H9 (cell line): ENCODE measurements around the gene DNAI2. TPM values are rescaled to one million over a fixed set of nuclear protein-coding genes. Genes with fewer than 3 reads are reported as not detected.

Experiments
- DNase-seq: peaks from one replicate; pipeline ENCODE4 v3.0.0-alpha.2; 2017
- H2AFZ ChIP-seq: one replicate; pipeline ENCODE4 v1.6.1; 2013; ENCODE audit warnings: mild to moderate bottlenecking, low read length, control low read depth, moderate library complexity
- H2AK5ac ChIP-seq: 2 replicates; pipeline ENCODE4 v1.6.1; 2013; ENCODE audit warnings: low read length, control low read depth, mixed read lengths; ENCODE audit not compliant: insufficient read length
- H2BK120ac ChIP-seq: one replicate; pipeline ENCODE4 v1.6.1; 2013; ENCODE audit warnings: low read depth, mild to moderate bottlenecking, low read length, control low read depth, inconsistent platforms; ENCODE audit not compliant: poor library complexity, severe bottlenecking
- H2BK12ac ChIP-seq: 2 replicates; pipeline ENCODE4 v1.6.1; 2013; ENCODE audit warnings: low read length, control low read depth, mixed read lengths, low read depth; ENCODE audit not compliant: insufficient read length
- H2BK15ac ChIP-seq: 2 replicates; pipeline ENCODE4 v1.6.1; 2013; ENCODE audit warnings: low read depth, low read length, control low read depth
- H2BK20ac ChIP-seq: one replicate; pipeline ENCODE4 v1.6.1; 2013; ENCODE audit warnings: low read depth, mild to moderate bottlenecking, low read length, control low read depth, inconsistent platforms; ENCODE audit not compliant: poor library complexity, severe bottlenecking
- H2BK5ac ChIP-seq: 2 replicates; pipeline ENCODE4 v1.6.1; 2013; ENCODE audit warnings: low read length, control low read depth, mixed read lengths; ENCODE audit not compliant: insufficient read length
- H3K14ac ChIP-seq: 2 replicates; pipeline ENCODE4 v1.6.1; 2013; ENCODE audit warnings: low read length, control low read depth; ENCODE audit not compliant: insufficient read depth
- H3K18ac ChIP-seq: 2 replicates; pipeline ENCODE4 v1.6.1; 2013; ENCODE audit warnings: low read depth, mild to moderate bottlenecking, mixed read lengths, low read length, control low read depth; ENCODE audit not compliant: insufficient read length
- H3K23ac ChIP-seq: 2 replicates; pipeline ENCODE4 v1.6.1; 2013; ENCODE audit warnings: low read length, control low read depth, mixed read lengths, low read depth; ENCODE audit not compliant: insufficient read length
- H3K23me2 ChIP-seq: 2 replicates; pipeline ENCODE4 v1.6.1; 2013; ENCODE audit warnings: low read depth, mild to moderate bottlenecking, mixed read lengths, low read length, control low read depth; ENCODE audit not compliant: insufficient read length, poor library complexity, severe bottlenecking
- H3K27ac ChIP-seq: 2 replicates; pipeline ENCODE4 v1.5.1; 2013; ENCODE audit warnings: low read length, control low read depth, mixed read lengths, low read depth; ENCODE audit not compliant: insufficient read length
- H3K27me3 ChIP-seq: 2 replicates; pipeline ENCODE4 v1.6.1; 2013; ENCODE audit warnings: low read length, control low read depth, inconsistent platforms; ENCODE audit not compliant: insufficient read depth
- H3K4ac ChIP-seq: 2 replicates; pipeline ENCODE4 v1.6.1; 2013; ENCODE audit warnings: low read depth, mild to moderate bottlenecking, control low read depth, inconsistent platforms, low read length, moderate library complexity
- H3K4me1 ChIP-seq: 2 replicates; pipeline ENCODE4 v1.6.1; 2013; ENCODE audit warnings: low read length, control low read depth, inconsistent platforms; ENCODE audit not compliant: insufficient read depth
- H3K4me2 ChIP-seq: 2 replicates; pipeline ENCODE4 v1.6.1; 2013; ENCODE audit warnings: low read length, control low read depth, mixed read lengths; ENCODE audit not compliant: insufficient read length, insufficient read depth
- H3K56ac ChIP-seq: 2 replicates; pipeline ENCODE4 v1.6.1; 2013; ENCODE audit warnings: low read depth, mild to moderate bottlenecking, mixed read lengths, low read length, control low read depth; ENCODE audit not compliant: insufficient read length
- H3K79me1 ChIP-seq: 2 replicates; pipeline ENCODE4 v1.6.1; 2013; ENCODE audit warnings: low read depth, mild to moderate bottlenecking, moderate library complexity, low read length, control low read depth, inconsistent platforms; ENCODE audit not compliant: insufficient read depth, poor library complexity, severe bottlenecking
- H3K79me2 ChIP-seq: 2 replicates; pipeline ENCODE4 v1.6.1; 2013; ENCODE audit warnings: low read length, control low read depth, inconsistent platforms; ENCODE audit not compliant: insufficient read depth
- H3K9ac ChIP-seq: 2 replicates; pipeline ENCODE4 v1.6.1; 2013; ENCODE audit warnings: low read length, control low read depth, mixed read lengths; ENCODE audit not compliant: insufficient read length; ENCODE audit errors: extremely low read depth
- H3K9me3 ChIP-seq: one replicate; pipeline ENCODE4 v1.6.1; 2013; ENCODE audit warnings: low read depth, low read length, inconsistent platforms; ENCODE audit not compliant: control insufficient read depth
- H3T11ph ChIP-seq: one replicate; pipeline ENCODE4 v1.6.1; 2013; ENCODE audit warnings: mild to moderate bottlenecking, low read length, control low read depth, inconsistent platforms
- H4K20me1 ChIP-seq: one replicate; pipeline ENCODE4 v1.6.1; 2013; ENCODE audit not compliant: control insufficient read depth, insufficient read length, insufficient read depth
- H4K5ac ChIP-seq: 2 replicates; pipeline ENCODE4 v1.6.1; 2013; ENCODE audit warnings: low read depth, mild to moderate bottlenecking, mixed read lengths, low read length, control low read depth; ENCODE audit not compliant: insufficient read length
- H4K8ac ChIP-seq: replicated peaks from 2 replicates; pipeline ENCODE4 v1.6.1; 2013; ENCODE audit warnings: low read length, control low read depth, mixed read lengths, low read depth; ENCODE audit not compliant: insufficient read length
- H4K91ac ChIP-seq: 2 replicates; pipeline ENCODE4 v1.6.1; 2013; ENCODE audit warnings: low read depth, mild to moderate bottlenecking, moderate library complexity, mixed read lengths, low read length, control low read depth; ENCODE audit not compliant: insufficient read length
- H3K27ac Mint-ChIP-seq, 3 experiments: 2 replicates in 2 of 3; 3 replicates in 1 of 3; pipeline ENCODE4 v1.8.0; 2020 to 2021; ENCODE audit warnings: mixed read lengths in 3 of 3, mild to moderate bottlenecking in 1 of 3, moderate library complexity in 1 of 3
- H3K27me3 Mint-ChIP-seq: 2 replicates; pipeline ENCODE4 v1.8.0; 2021; ENCODE audit warnings: low read depth, mild to moderate bottlenecking, moderate library complexity, mixed read lengths
- H3K36me3 Mint-ChIP-seq, 3 experiments: 2 replicates in 2 of 3; 3 replicates in 1 of 3; pipeline ENCODE4 v1.8.0; 2020 to 2021; ENCODE audit warnings: low read depth in 3 of 3, mixed read lengths in 3 of 3; ENCODE audit not compliant: insufficient read depth in 1 of 3
- H3K4me1 Mint-ChIP-seq, 2 experiments: 2 replicates each; pipeline ENCODE4 v1.8.0; 2020; ENCODE audit warnings: mixed read lengths in 2 of 2
- H3K4me3 Mint-ChIP-seq, 2 experiments: 2 replicates in 1 of 2; 3 replicates in 1 of 2; pipeline ENCODE4 v1.8.0; 2020 to 2021; ENCODE audit warnings: mild to moderate bottlenecking in 2 of 2, mixed read lengths in 2 of 2, moderate library complexity in 1 of 2
- H3K9me3 Mint-ChIP-seq, 2 experiments: 2 replicates in 1 of 2; 3 replicates in 1 of 2; pipeline ENCODE4 v1.8.0; 2020; ENCODE audit warnings: mild to moderate bottlenecking in 2 of 2, mixed read lengths in 2 of 2, moderate library complexity in 1 of 2
- CTCF ChIP-seq: fragments of 200-600 bp; sonication (generic); conservative IDR thresholded peaks from 3 replicates; pipeline ENCODE4 v1.8.0; 2021; ENCODE audit warnings: antibody characterized with exemption, mild to moderate bottlenecking
- WGBS: extraction: QIAGEN DNeasy Blood & Tissue Kit; methylation state at CpG from one replicate; pipeline ENCODE4 v1.1.7; 2013; ENCODE audit warnings: missing lambda C conversion rate, low lambda C conversion rate, mixed read lengths; ENCODE audit not compliant: insufficient read length; ENCODE audit errors: extremely low coverage; 5-methylcytosine and 5-hydroxymethylcytosine counted together
- total RNA-seq: library from RNA; stranded (reverse); gene quantifications from 2 replicates; pipeline ENCODE4 v1.2.1, GENCODE V29; 2021

Gene DNAI2
- total RNA-seq, 1 experiment from 2014 or later, result not detected

DNA sequence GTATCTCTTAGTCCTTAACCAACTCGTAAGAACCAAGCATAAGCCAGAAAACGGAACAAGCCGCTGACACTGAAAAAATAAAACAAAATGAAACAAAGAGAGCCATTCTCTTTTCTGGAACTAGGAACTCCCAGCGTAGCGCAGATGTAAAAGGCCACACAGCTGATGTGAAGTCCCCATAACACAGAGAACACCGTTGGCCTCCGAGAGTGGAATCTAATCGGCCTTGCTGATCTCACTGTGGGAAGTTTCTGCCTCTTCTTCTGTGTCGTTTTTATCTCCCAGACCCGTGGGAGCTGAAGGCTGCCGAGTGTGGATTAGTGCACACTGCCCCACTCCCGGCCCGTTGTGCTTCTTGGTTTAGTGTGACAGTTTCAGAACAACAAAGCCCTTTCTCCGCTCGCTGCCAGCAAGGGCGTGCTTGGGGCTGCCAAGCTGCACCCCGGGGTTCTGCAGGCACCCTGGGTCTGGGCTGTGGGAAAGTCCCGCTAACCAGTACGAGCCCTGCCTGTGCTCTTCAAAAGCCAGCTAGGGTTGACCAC is 38.9 kb upstream of the DNAI2 start:
- TF ChIP-seq CTCF, result no peak
- H3K4me2 ChIP-seq, result no peak overlapping the region

More for the DNA sequence above, 38.9 kb upstream of the DNAI2 start:
- H3K27ac ChIP-seq, result no peak overlapping the region
- no peak overlapping the region for H3K56ac ChIP-seq
- Mint-ChIP-seq H3K27ac (no peak overlapping the region), H3K4me1 (peaks cover 13 to 46% of the 10 kb centered on the region in 2 experiments), H3K4me3 (no peak overlapping the region), H3K36me3 (no peaks in the 10 kb centered on the region; a peak in 1 of 7 replicates), H3K9me3 (no peaks in the 10 kb centered on the region), H3K27me3 (peaks cover 3% of the 10 kb centered on the region; the same call in 1 of the 2 replicates)
- no peak overlapping the region for H4K8ac ChIP-seq
- H3K9me3 ChIP-seq, result no peaks in the 10 kb centered on the region
- no peak overlapping the region for H3K4ac ChIP-seq
- H4K91ac ChIP-seq, result no peak overlapping the region
- no peak overlapping the region for H2AK5ac ChIP-seq
- H2AFZ ChIP-seq, result no peak overlapping the region
- H2BK15ac ChIP-seq, result no peak overlapping the region
- no peak overlapping the region for H3K14ac ChIP-seq
- H2BK5ac ChIP-seq, result no peak overlapping the region
- no peak overlapping the region for H3K9ac ChIP-seq
- no peak overlapping the region for H4K5ac ChIP-seq
- no peak overlapping the region for H3T11ph ChIP-seq
- no peaks in the 10 kb centered on the region for H4K20me1 ChIP-seq
- H3K27me3 ChIP-seq, result no peaks in the 10 kb centered on the region
- no peaks in the 10 kb centered on the region for H3K79me1 ChIP-seq
- no peaks in the 10 kb centered on the region for H3K4me1 ChIP-seq
- H3K79me2 ChIP-seq, result no peaks in the 10 kb centered on the region
- DNase-seq, result no peak
- no CpG with 5 or more reads among the region's 19 CpGs for WGBS
- peak overlapping the region; percentile 30 for H2BK120ac ChIP-seq
- H3K18ac ChIP-seq, result no peak overlapping the region
- H2BK20ac ChIP-seq, result no peak overlapping the region
- no peaks in the 10 kb centered on the region for H3K23me2 ChIP-seq
- H2BK12ac ChIP-seq, result no peak overlapping the region
- H3K23ac ChIP-seq, result no peak overlapping the region
